Caco-2 (cell line): ENCODE data around the gene PUS7L. TPM values are rescaled to one million over a fixed set of nuclear protein-coding genes. Genes with fewer than 3 reads are reported as not detected.
"Not testable (repeated sequence)": the region's sequence is repeated elsewhere in the genome, so short reads cannot be mapped to it uniquely, and the experiment has no call there.

Source experiments
- BruUV-seq: library from RNA; stranded (reverse); fragments of 400-500 nt; replicated peaks from 2 replicates; lab custom pipeline; 2021; lab: Mats Ljungman, UMichigan
- CTCF ChIA-PET: fragments of 300-600 bp; sonication (Branson Sonifier 250); formaldehyde crosslinking; loops from one replicate; lab custom pipeline; 2022; ENCODE audit warnings: antibody characterized with exemption; lab: Charles Lee
- POLR2A ChIA-PET: fragments of 300-600 bp; sonication (Branson Sonifier 250); formaldehyde crosslinking; loops from one replicate; lab custom pipeline; 2022; ENCODE audit warnings: antibody characterized with exemption; lab: Charles Lee
- DNase-seq, 2 experiments: peaks; one replicate each; pipeline versions ENCODE4 v3.0.0 to v3.0.0-alpha.2; 2020 to 2022
- H3K27me3 ChIP-seq: replicated peaks from 2 replicates; pipeline ENCODE4 v1.6.0; 2011; ENCODE audit warnings: low read length; ENCODE audit not compliant: control insufficient read depth, insufficient read depth
- H3K36me3 ChIP-seq: 2 replicates; pipeline ENCODE4 v1.5.1; 2011; ENCODE audit warnings: low read length; ENCODE audit not compliant: control insufficient read depth, insufficient read depth
- H3K4me1 ChIP-seq: fragments of 250-450 bp; sonication (Bioruptor Pico); 2 replicates; pipeline ENCODE4 v1.5.1; 2020; ENCODE audit warnings: mild to moderate bottlenecking
- H3K4me3 ChIP-seq: 2 replicates; pipeline ENCODE4 v1.5.1; 2011; ENCODE audit warnings: low read depth, mild to moderate bottlenecking, control low read depth, low read length
- H3K9me3 ChIP-seq: fragments of 250-450 bp; sonication (Bioruptor Pico); 2 replicates; pipeline ENCODE4 v1.5.1; 2020; ENCODE audit warnings: mild to moderate bottlenecking, moderate library complexity
- H3K27ac Mint-ChIP-seq: one replicate; pipeline ENCODE4 v1.8.0; 2022; ENCODE audit warnings: mixed read lengths; ENCODE audit not compliant: unreplicated experiment
- H3K27me3 Mint-ChIP-seq: one replicate; pipeline ENCODE4 v1.8.0; 2022; ENCODE audit warnings: mixed read lengths; ENCODE audit not compliant: insufficient read depth, unreplicated experiment
- H3K36me3 Mint-ChIP-seq: one replicate; pipeline ENCODE4 v1.8.0; 2022; ENCODE audit warnings: mild to moderate bottlenecking, mixed read lengths; ENCODE audit not compliant: insufficient read depth, unreplicated experiment
- H3K4me1 Mint-ChIP-seq: one replicate; pipeline ENCODE4 v1.8.0; 2022; ENCODE audit warnings: low read depth, mixed read lengths; ENCODE audit not compliant: unreplicated experiment
- H3K4me3 Mint-ChIP-seq: one replicate; pipeline ENCODE4 v1.8.0; 2022; ENCODE audit warnings: mild to moderate bottlenecking, moderate library complexity, mixed read lengths; ENCODE audit not compliant: unreplicated experiment
- H3K9me3 Mint-ChIP-seq: one replicate; pipeline ENCODE4 v1.8.0; 2022; ENCODE audit warnings: mixed read lengths; ENCODE audit not compliant: unreplicated experiment
- CTCF ChIP-seq, 2 experiments: fragments of 200-600 bp in 1 of 2; IDR thresholded peaks; 1 replicate in 1 of 2; 2 replicates in 1 of 2; pipeline versions ENCODE4 v1.5.1 to v1.8.0; 2011 to 2022; ENCODE audit warnings: antibody characterized with exemption in 1 of 2, control low read depth in 1 of 2, inconsistent platforms in 1 of 2, low read depth in 1 of 2, low read length in 1 of 2, mild to moderate bottlenecking in 1 of 2, moderate library complexity in 1 of 2; ENCODE audit not compliant: insufficient read depth in 1 of 2, severe bottlenecking in 1 of 2, unreplicated experiment in 1 of 2
- intact Hi-C: fragments of 100-400 bp; cut with micrococcal nuclease; formaldehyde crosslinking; loops from one replicate; pipeline ENCODE4 v1.10.0; 2022; ENCODE audit not compliant: unreplicated experiment
- total RNA-seq: library from RNA; stranded (reverse); gene quantifications from 2 replicates; pipeline ENCODE4 v1.2.3, GENCODE V29; 2022

PUS7L gene
- total RNA-seq, 1 experiment from 2014 or later = 29.1 TPM

GRCh38 chr12:43758247-43758727 is 303 bp downstream of the PUS7L start:
- peak; percentile 53 to 65 for DNase-seq
- no peaks in the 10 kb centered on the region for H3K9me3 ChIP-seq
- intact Hi-C loops = loop anchor here (2.0 kb wide), 2 partner anchors 39 to 47 kb away; no protein-coding TSS in a partner anchor
- Mint-ChIP-seq H3K27me3 (no peaks in the 10 kb centered on the region), H3K27ac (peak overlapping the region; percentile 95), H3K4me1 (peaks cover 28% of the 10 kb centered on the region), H3K4me3 (peak overlapping the region; percentile 85), H3K36me3 (peaks cover 22% of the 10 kb centered on the region), H3K9me3 (no peaks in the 10 kb centered on the region)
- BruUV-seq = TSS peak; percentile 70
- H3K36me3 ChIP-seq = no peaks in the 10 kb centered on the region
- peak overlapping the region; percentile 58 for H3K4me3 ChIP-seq
- POLR2A ChIA-PET = interaction anchor here (0.5 to 0.7 kb wide), 4 partner anchors 54 to 173 kb away, joined by 3 to 6 read pairs (median 5); partner anchors contain the start of gene TMEM117
- CTCF ChIA-PET = interaction anchor here (0.6 to 2.1 kb wide), 4 partner anchors 124 to 1587 kb away, joined by 3 to 14 read pairs (median 4); no protein-coding TSS in a partner anchor
- H3K4me1 ChIP-seq = no peaks in the 10 kb centered on the region; the same call in 1 of the 2 replicates
- TF ChIP-seq CTCF (IDR thresholded peaks at IDR 0.05; ENCODE audit: insufficient read depth in 1 of 2, low read depth in 1 of 2, low read length in 1 of 2, severe bottlenecking in 1 of 2, unreplicated experiment in 1 of 2) = no peak
- no peaks in the 10 kb centered on the region for H3K27me3 ChIP-seq

GRCh38 chr12:43754015-43754414 is 4.6 kb downstream of the PUS7L start:
- ChIA-PET POLR2A (no interaction called here), CTCF (no interaction called here)
- no peak for TF ChIP-seq CTCF (IDR thresholded peaks at IDR 0.05; ENCODE audit: insufficient read depth in 1 of 2, low read depth in 1 of 2, low read length in 1 of 2, severe bottlenecking in 1 of 2, unreplicated experiment in 1 of 2)
- Mint-ChIP-seq H3K4me3 (no peak overlapping the region), H3K9me3 (no peaks in the 10 kb centered on the region), H3K27ac (no peak overlapping the region), H3K4me1 (peaks cover 26% of the 10 kb centered on the region), H3K36me3 (peaks cover 30% of the 10 kb centered on the region), H3K27me3 (no peaks in the 10 kb centered on the region)
- Histone ChIP-seq H3K9me3 (no peaks in the 10 kb centered on the region), H3K36me3 (no peaks in the 10 kb centered on the region; the same call in 1 of the 2 replicates), H3K27me3 (no peaks in the 10 kb centered on the region), H3K4me3 (no peak overlapping the region), H3K4me1 (no peaks in the 10 kb centered on the region)
- intact Hi-C loops = no loop called here
- BruUV-seq = no TSS peak
- DNase-seq = no peak

GRCh38 chr12:43751360-43751759 is 7.2 kb downstream of the PUS7L start:
- Mint-ChIP-seq H3K36me3 (peaks cover 32% of the 10 kb centered on the region), H3K4me1 (peaks cover 10% of the 10 kb centered on the region)
- H3K4me3 Mint-ChIP-seq, H3K4me3 ChIP-seq, H3K27ac Mint-ChIP-seq, BruUV-seq, CTCF ChIA-PET, DNase-seq, H3K27me3 Mint-ChIP-seq, POLR2A ChIA-PET, H3K9me3 Mint-ChIP-seq, H3K9me3 ChIP-seq, H3K27me3 ChIP-seq, H3K4me1 ChIP-seq, intact Hi-C loops, H3K36me3 ChIP-seq: not testable (repeated sequence)
